Memory B cell (primary cell): ENCODE data around the gene EPHX1.

ENCODE experiments used
- ATAC-seq: fragments of 150-1000 bp; cut with Tn5 transposase; 2 replicates; pipeline ENCODE4 v1.10.0; 2021; ENCODE audit warnings: low read depth, mild to moderate bottlenecking, moderate library complexity
- DNase-seq, 2 donors: peaks; one replicate each; pipeline ENCODE4 v3.0.0; 2022; ENCODE audit warnings: low spot score in 2 of 2
- H3K27ac Mint-ChIP-seq: one replicate; pipeline ENCODE4 v1.8.0; 2022; ENCODE audit warnings: mild to moderate bottlenecking, moderate library complexity, mixed read lengths
- H3K27me3 Mint-ChIP-seq: one replicate; pipeline ENCODE4 v1.8.0; 2022; ENCODE audit warnings: mixed read lengths
- H3K36me3 Mint-ChIP-seq: one replicate; pipeline ENCODE4 v1.8.0; 2022; ENCODE audit warnings: mild to moderate bottlenecking, mixed read lengths
- H3K4me1 Mint-ChIP-seq: one replicate; pipeline ENCODE4 v1.8.0; 2022; ENCODE audit warnings: mixed read lengths
- H3K4me3 Mint-ChIP-seq: one replicate; pipeline ENCODE4 v1.8.0; 2022; ENCODE audit warnings: mild to moderate bottlenecking, moderate library complexity, mixed read lengths
- H3K9me3 Mint-ChIP-seq: one replicate; pipeline ENCODE4 v1.8.0; 2022; ENCODE audit warnings: mixed read lengths

The EPHX1 gene

DNA sequence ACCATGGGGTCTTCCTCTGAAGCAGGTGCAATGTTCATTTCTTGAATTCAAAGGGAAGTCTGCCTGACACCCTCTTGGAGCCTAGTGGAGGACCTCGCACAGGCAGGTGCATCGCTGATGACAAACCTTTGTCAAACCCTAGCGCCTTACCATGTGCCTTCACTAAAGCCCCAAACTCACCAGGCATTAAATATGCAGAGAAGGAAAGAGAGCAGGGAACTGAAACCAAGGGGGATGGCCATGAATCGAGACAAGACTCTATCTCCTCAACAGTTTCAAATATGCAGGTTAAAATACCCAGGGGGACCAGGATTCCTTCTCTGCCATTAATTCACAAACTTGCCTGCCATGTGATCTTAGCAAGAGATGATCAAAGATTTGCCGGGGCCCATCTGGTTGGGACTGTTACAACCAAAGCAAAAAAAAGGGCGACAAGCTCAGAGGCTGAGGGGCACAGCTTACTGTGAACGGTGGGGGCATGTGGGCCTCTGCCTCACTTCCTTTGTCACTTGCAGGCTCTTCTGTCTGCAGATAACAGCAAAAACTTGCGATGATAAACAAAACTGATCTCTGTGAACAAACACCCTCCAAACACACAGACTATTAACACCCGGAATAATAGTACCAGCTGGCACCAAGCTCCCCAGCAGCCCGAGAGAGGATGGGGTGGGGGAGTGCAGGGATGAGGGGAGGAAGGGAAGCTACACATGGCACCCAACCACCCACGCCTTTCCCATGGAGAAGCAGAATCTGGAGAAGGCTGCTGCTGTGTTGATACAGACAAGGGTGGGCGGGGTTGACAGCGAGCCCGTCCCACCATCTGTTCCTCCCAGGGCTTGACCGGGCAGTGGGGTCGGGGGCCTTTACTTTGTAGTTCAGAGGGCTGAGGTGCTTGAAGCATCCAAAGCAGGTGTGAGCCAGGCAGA, 38.4 kb downstream of the EPHX1 start:
- H3K27ac Mint-ChIP-seq, result peak overlapping the region; percentile 82
- H3K27me3 Mint-ChIP-seq, result no peaks in the 10 kb centered on the region
- peak; percentile 40 to 63 for DNase-seq
- H3K9me3 Mint-ChIP-seq, result no peaks in the 10 kb centered on the region
- peak overlapping the region; percentile 57 for H3K4me3 Mint-ChIP-seq
- peaks cover 55% of the 10 kb centered on the region for H3K4me1 Mint-ChIP-seq
- peaks cover 27% of the 10 kb centered on the region for H3K36me3 Mint-ChIP-seq
- peak; percentile 87 for ATAC-seq

DNA sequence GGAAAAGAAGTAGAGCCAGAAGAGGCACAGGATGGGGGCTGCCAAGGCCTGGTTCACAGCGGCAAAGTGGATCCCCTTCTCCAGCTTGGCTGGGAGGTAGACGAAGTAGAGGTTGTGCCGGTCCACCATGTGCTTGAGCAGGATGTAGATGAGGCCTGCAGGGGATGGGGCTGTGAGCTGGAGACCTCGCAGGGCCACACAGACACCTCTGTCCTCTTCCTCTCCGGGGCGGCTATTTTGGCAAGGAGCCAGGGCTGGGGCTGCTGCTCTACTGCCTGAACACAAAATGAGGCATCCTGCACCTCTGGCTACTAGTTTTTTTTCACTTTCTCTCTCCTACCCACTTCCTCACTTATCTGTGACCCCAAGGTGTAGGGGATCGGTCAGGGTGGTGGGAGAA, 40.0 kb downstream of the EPHX1 start:
- Mint-ChIP-seq H3K27ac (peak overlapping the region; percentile 82), H3K27me3 (no peaks in the 10 kb centered on the region), H3K36me3 (peaks cover 40% of the 10 kb centered on the region), H3K4me1 (peaks cover 60% of the 10 kb centered on the region), H3K9me3 (no peaks in the 10 kb centered on the region), H3K4me3 (no peak overlapping the region)
- ATAC-seq (no peak), DNase-seq (no peak)

GRCh38 chr1:225850370-225850769, 40.4 kb downstream of the EPHX1 start:
- peaks cover 60% of the 10 kb centered on the region for H3K4me1 Mint-ChIP-seq
- H3K27ac Mint-ChIP-seq, result peak overlapping the region; percentile 82
- no peak for DNase-seq
- H3K4me3 Mint-ChIP-seq, result no peak overlapping the region
- ATAC-seq, result no peak
- no peaks in the 10 kb centered on the region for H3K27me3 Mint-ChIP-seq
- peaks cover 40% of the 10 kb centered on the region for H3K36me3 Mint-ChIP-seq
- no peaks in the 10 kb centered on the region for H3K9me3 Mint-ChIP-seq

DNA sequence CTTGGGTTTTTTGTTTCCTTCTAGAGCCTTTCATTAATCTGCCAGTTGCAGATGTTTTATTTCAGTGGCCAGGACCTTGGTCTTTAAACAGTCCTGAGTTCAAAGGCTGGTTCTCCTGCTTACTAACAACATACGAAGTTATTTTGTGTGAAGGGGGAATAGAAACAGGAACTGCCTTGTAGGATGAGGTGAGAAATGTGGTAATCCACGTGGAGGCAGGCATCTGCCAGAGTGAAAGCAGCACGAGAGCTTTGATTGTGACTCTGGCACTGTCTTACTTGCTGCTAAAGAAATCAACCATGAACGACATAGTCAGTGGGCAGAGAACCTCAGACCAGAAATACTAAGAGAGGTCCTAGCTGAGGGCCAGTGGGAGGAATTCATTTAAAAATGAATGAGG, 41.9 kb downstream of the EPHX1 start:
- H3K4me1 Mint-ChIP-seq, result peaks cover 53% of the 10 kb centered on the region
- peak overlapping the region; percentile 90 for H3K27ac Mint-ChIP-seq
- no peaks in the 10 kb centered on the region for H3K9me3 Mint-ChIP-seq
- peak overlapping the region; percentile 21 for H3K4me3 Mint-ChIP-seq
- H3K36me3 Mint-ChIP-seq, result peaks cover 37% of the 10 kb centered on the region
- no peaks in the 10 kb centered on the region for H3K27me3 Mint-ChIP-seq
- ATAC-seq (peak; percentile 45), DNase-seq (peak in 1 of 2 donors; percentile 21)

DNA sequence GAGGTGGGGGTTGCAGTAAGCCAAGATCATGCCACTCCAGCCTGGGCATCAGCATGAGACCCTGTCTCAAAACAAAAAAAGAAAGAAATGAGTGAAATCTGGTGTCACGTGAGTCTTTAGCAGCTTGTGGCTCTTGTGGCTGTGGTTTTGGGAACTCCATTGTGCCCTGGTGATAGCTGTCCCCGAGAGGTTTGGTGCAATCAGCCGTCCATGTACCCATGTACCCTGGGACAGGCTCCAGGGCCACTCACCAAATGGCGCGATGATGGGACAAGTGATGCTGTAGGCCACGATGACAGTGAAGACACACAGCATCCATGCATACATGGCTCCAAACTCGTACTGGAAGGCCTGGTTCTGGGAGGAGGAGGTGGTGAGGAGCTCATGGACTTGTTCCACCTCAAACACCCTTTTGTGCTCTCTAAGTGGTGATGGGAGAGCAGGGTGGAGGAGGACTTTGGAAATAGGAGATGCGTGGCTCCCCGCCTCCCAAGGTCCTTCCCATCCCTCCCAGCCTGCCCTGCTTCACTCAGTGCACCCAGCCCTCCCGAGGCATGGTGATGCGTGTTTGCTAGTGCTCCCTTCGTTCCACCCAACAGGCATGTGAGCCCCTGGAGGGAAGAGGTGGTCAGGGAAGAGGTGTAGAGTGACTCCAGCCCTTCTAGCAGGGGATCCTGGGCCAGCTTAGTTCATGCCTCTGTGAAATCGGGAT, 42.6 kb downstream of the EPHX1 start:
- Mint-ChIP-seq H3K9me3 (no peaks in the 10 kb centered on the region), H3K36me3 (peaks cover 40% of the 10 kb centered on the region)

GRCh38 chr1:225853441-225853840, 43.5 kb downstream of the EPHX1 start:
- Mint-ChIP-seq H3K4me3 (no peak overlapping the region), H3K4me1 (peaks cover 38% of the 10 kb centered on the region), H3K9me3 (no peaks in the 10 kb centered on the region), H3K27ac (peak overlapping the region; percentile 90), H3K36me3 (peaks cover 42% of the 10 kb centered on the region), H3K27me3 (no peaks in the 10 kb centered on the region)
- DNase-seq (no peak), ATAC-seq (no peak)

More for the DNA sequence above, 42.6 kb downstream of the EPHX1 start:
- Mint-ChIP-seq H3K27me3 (no peaks in the 10 kb centered on the region), H3K4me3 (no peak overlapping the region), H3K4me1 (peaks cover 47% of the 10 kb centered on the region), H3K27ac (peak overlapping the region; percentile 90)
- no peak for DNase-seq
- ATAC-seq, result no peak

- Mint-ChIP-seq H3K4me1 (peaks cover 22% of the 10 kb centered on the region), H3K27me3 (no peaks in the 10 kb centered on the region), H3K27ac (peak overlapping the region; percentile 64), H3K4me3 (no peak overlapping the region), H3K9me3 (no peaks in the 10 kb centered on the region), H3K36me3 (peaks cover 46% of the 10 kb centered on the region)
- no peak for DNase-seq
- no peak for ATAC-seq
Observed at GRCh38 chr1:225855503-225856300, 45.8 kb downstream of the EPHX1 start.

GRCh38 chr1:225857256-225857655, 47.3 kb downstream of the EPHX1 start:
- Mint-ChIP-seq H3K36me3 (peaks cover 44% of the 10 kb centered on the region), H3K4me1 (peaks cover 12% of the 10 kb centered on the region), H3K27me3 (no peaks in the 10 kb centered on the region), H3K27ac (no peak overlapping the region), H3K9me3 (no peaks in the 10 kb centered on the region), H3K4me3 (no peak overlapping the region)
- ATAC-seq (no peak), DNase-seq (no peak)

- Mint-ChIP-seq H3K9me3 (no peaks in the 10 kb centered on the region), H3K4me3 (no peak overlapping the region), H3K27ac (no peak overlapping the region), H3K36me3 (peaks cover 31% of the 10 kb centered on the region), H3K27me3 (no peaks in the 10 kb centered on the region), H3K4me1 (no peaks in the 10 kb centered on the region)
- ATAC-seq (no peak), DNase-seq (no peak)
Observed at GRCh38 chr1:225859151-225859550, 49.2 kb downstream of the EPHX1 start.

GRCh38 chr1:225860107-225860506, 50.2 kb downstream of the EPHX1 start:
- Mint-ChIP-seq H3K4me1 (no peaks in the 10 kb centered on the region), H3K27ac (no peak overlapping the region), H3K9me3 (no peaks in the 10 kb centered on the region), H3K4me3 (no peak overlapping the region), H3K27me3 (no peaks in the 10 kb centered on the region), H3K36me3 (peaks cover 26% of the 10 kb centered on the region)
- no peak for DNase-seq
- no peak for ATAC-seq

- Mint-ChIP-seq H3K4me3 (no peak overlapping the region), H3K36me3 (peaks cover 26% of the 10 kb centered on the region)
- DNase-seq, result no peak
Observed at GRCh38 chr1:225860876-225861441, 51.0 kb downstream of the EPHX1 start.

DNA sequence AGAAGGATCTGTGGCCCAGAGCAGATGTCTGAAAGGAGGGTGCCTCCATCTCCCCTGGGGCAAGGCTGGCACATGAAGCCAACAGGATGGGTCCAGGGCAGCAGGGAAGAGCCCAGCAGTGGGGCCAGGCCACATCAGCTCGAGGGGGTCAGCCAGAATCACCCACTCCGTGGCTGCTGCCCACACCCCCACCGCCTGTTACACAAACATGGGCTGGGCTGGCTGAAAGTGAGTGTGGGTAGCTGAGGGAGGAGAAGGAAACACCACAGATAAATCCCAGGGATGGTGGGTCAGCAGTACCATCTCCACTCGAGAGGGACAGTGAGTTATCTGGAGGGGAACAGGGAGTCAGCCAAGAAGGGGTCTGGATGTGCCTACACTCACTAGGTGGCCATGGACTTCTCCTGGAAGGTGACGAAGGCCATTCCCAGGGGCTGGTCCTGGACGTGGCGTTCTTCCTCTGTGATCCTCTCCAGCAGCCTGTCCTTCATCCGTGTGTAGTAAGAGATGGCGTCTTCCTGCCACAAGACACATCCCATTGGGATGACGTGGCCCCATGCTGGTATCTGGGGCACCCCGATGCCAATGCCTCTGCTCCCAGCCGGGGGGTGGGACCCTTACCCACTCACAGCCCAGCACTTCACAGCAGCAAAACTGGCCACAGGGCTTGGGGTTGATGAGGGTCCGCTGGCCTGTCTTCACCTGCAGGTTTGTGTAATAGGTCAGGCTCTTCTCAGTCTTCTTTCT, 52.1 kb downstream of the EPHX1 start:
- Mint-ChIP-seq H3K27me3 (no peaks in the 10 kb centered on the region), H3K9me3 (no peaks in the 10 kb centered on the region), H3K27ac (no peak overlapping the region), H3K4me3 (no peak overlapping the region), H3K36me3 (peaks cover 24% of the 10 kb centered on the region), H3K4me1 (peaks cover 9% of the 10 kb centered on the region)
- DNase-seq, result no peak
- no peak for ATAC-seq

More at GRCh38 chr1:225860876-225861441, 51.0 kb downstream of the EPHX1 start:
- no peak for ATAC-seq
- Mint-ChIP-seq H3K27ac (no peak overlapping the region), H3K9me3 (no peaks in the 10 kb centered on the region), H3K27me3 (no peaks in the 10 kb centered on the region), H3K4me1 (peaks cover under 1% of the 10 kb centered on the region)

GRCh38 chr1:225862581-225862950, 52.6 kb downstream of the EPHX1 start:
- Mint-ChIP-seq H3K9me3 (no peaks in the 10 kb centered on the region), H3K27ac (no peak overlapping the region), H3K36me3 (peaks cover 24% of the 10 kb centered on the region), H3K27me3 (no peaks in the 10 kb centered on the region), H3K4me3 (no peak overlapping the region), H3K4me1 (peaks cover 10% of the 10 kb centered on the region)
- no peak for ATAC-seq
- DNase-seq, result no peak
